HG03103 (cell line): Measurements from ENCODE around the gene MS4A1.
"Not testable (repeated sequence)": the region's sequence is repeated elsewhere in the genome, so short reads cannot be mapped to it uniquely, and the experiment has no call there.

ENCODE experiments used
- ATAC-seq: cut with Tn5 transposase; IDR thresholded peaks from one replicate; pipeline ENCODE4 v1.9.1; 2021; ENCODE audit warnings: low read depth; ENCODE audit not compliant: unreplicated experiment

Gene MS4A1

DNA sequence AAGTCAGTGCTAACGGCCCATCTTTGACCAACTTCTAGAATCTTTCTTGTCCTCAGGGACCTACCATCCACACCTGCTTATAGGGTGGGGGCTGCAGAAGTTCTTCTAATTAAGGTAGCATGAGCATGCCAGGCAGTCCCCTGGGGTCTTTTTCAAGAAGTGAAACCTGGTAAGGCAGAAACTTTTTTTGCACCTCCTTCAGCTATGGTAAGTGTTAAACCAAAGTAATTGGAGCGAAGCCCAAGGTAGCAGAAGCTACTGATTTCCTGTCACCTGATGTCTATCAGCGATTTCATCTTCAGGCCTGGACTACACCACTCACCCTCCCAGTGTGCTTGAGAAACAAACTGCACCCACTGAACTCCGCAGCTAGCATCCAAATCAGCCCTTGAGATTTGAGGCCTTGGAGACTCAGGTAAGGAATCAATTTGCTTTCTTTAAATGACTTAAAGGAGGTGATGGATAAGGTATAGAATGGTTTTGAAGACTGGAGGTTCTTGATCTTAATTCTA, at the start of gene MS4A1:
Gene MS4A1, plus strand, starts transcription at position 317 of the 512 bp plus-strand sequence. CDS start 6,528 bp downstream, outside the sequence.
- peak; percentile 80 for ATAC-seq

- no peak for ATAC-seq
Observed at GRCh38 chr11:60420015-60420414, 35.6 kb upstream of the MS4A1 start.

GRCh38 chr11:60422609-60423008, 33.0 kb upstream of the MS4A1 start:
- no peak for ATAC-seq

DNA sequence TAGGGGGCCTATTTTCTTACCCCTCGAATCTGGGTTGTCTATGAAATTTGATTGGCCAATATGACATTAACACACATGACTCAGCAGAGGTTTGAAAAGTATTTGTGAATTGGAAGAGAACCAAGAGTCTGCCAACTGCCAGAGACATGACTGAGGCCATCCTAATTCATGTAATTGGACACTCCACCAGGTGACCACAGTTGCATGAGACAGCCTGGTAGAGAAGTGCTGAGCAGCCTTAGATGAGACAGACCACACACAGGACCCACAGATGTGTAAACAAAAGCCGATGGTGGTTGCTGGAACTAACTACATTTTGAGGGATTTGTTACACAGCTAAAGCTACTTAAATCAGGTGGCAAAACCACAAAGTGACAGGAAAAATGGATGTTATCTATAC, 27.1 kb upstream of the MS4A1 start:
- no peak for ATAC-seq

GRCh38 chr11:60429272-60429671, 26.4 kb upstream of the MS4A1 start, which contains the start of gene MS4A5:
TSS of gene MS4A5 (plus strand) at chr11:60429572. CDS start at chr11:60429675, 103 bp downstream.
- ATAC-seq: no peak

DNA sequence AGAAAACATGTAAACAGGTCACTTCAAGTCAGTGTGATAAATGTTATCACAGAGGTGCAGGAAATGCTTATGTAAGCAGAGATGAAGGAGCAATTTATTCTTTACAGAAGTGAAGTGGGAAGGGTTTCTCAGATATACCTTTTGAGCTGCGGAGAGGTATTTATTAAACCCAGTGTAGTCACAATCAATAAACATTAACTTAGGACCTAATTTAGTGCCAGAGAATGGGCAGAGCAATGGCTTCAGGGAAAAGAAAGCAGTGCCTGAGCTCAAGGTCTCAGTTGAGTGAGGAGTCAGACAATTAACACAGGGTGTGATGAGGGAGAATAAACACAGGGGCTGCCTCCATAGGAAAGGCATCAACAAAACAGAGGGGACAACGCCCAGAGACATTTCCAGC, 24.4 kb upstream of the MS4A1 start:
- no peak for ATAC-seq

- no peak for ATAC-seq
Observed at GRCh38 chr11:60433401-60433800, 22.2 kb upstream of the MS4A1 start.

GRCh38 chr11:60447070-60447469, 8.6 kb upstream of the MS4A1 start:
- no peak for ATAC-seq

DNA sequence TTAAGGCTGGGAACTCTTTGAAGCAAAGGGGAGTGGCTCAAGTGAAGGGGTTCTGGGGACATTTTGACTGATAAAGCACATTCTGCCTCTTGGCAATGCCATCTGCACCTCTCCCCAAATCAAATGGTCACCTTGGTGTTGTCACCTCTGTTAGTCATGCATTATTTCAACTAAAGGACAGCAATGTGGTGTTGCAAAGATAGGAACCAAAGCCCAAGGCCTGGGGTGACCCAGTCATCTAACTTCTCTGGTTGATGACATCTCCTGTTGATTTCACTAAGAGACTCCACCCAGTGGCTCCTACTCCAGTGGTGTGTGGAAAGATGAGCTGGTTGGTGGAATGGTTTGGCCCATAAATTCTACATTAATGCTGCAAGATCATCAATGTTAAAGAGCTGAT, 7.8 kb upstream of the MS4A1 start:
- ATAC-seq: no peak

- ATAC-seq: not testable (repeated sequence)
Observed at GRCh38 chr11:60451185-60451584, 4.5 kb upstream of the MS4A1 start.

DNA sequence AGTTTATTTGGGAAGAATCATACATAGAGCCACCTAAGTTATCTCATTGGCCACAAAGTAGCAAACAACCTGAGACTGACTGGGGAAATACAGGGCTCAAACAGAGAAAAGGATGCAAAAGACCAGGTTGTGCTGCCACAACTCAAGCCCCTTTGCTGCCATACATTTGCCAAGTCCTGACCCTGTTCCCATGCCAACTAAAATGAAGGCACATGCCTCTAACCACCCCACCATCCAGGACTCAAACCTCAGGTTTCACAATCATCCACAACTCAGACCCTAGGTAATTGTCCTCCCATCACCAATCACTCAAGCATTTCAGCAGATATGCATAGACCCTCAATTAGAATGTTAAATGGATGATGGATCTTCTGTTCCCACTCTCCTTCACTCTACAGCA, 1.4 kb upstream of the MS4A1 start:
- no peak for ATAC-seq

DNA sequence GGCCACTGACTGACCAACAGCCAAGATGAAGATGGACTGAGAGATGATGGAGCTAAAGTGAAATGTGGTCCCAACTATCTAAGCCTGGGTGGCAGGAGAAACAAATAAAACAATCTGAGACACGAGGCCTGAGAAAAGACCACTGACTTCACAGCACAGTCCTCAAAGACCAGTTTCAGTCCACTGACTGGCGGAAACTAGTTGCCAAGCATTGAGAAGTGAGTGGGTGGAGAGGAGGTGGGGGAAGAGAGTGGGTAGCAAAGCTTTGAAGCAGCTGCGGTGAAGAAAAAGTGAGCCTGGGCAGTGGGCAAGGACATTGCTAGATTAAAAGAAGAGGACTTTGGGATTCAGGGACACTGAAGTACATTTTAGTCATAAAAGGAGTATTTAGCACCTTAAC, 1.9 kb downstream of the MS4A1 start:
- no peak for ATAC-seq

DNA sequence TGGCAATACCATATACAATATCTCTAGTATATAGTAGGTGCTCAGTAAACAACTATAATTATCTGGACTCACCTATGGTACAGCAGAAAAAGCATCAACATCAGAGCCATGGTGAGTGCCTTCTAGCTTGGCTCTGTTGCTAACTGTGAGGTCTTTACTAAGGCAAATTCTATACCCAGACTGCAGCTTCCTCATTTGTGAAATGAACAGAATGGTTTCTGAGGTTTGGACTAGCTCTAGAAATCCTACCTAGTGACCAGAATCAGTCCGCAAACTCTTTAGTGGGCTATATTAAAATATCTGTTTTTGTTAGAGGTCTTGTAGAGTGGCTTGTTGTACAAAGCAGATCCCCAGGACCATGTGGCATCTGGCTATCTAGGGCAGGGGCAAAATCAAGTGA, 3.7 kb downstream of the MS4A1 start:
- no peak for ATAC-seq

DNA sequence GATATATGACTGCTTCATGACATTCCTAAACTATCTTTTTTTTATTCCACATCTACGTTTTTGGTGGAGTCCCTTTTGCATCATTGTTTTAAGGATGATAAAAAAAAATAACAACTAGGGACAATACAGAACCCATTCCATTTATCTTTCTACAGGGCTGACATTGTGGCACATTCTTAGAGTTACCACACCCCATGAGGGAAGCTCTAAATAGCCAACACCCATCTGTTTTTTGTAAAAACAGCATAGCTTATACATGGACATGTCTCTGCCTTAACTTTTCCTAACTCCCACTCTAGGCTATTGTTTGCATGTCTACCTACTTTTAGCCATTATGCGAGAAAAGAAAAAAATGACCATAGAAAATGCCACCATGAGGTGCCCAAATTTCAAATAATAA, 13.2 kb downstream of the MS4A1 start:
- ATAC-seq: no peak

GRCh38 chr11:60469723-60470122, 14.1 kb downstream of the MS4A1 start:
- no peak for ATAC-seq

DNA sequence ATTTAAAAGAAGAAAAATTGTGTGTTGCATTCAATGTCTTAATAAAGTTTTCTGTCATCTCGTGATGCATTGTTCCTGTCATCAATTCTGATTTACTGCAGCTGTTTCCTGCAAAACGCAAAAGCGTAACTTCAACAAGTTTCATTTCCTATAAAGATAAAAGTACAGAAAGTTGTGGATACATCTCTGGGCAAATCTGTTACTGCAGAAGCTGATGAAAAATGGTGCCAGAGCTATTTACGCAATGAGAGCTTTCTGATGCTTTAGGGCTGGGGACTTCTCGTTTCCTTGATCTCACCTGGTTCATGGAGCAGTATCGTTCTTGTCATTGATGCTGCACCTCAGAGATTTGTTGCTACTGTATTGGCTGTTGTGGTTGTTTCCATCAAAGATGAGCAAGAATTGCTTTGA, 21.4 kb downstream of the MS4A1 start:
- ATAC-seq: no peak

GRCh38 chr11:60482361-60482760, 26.7 kb downstream of the MS4A1 start:
- no peak for ATAC-seq

DNA sequence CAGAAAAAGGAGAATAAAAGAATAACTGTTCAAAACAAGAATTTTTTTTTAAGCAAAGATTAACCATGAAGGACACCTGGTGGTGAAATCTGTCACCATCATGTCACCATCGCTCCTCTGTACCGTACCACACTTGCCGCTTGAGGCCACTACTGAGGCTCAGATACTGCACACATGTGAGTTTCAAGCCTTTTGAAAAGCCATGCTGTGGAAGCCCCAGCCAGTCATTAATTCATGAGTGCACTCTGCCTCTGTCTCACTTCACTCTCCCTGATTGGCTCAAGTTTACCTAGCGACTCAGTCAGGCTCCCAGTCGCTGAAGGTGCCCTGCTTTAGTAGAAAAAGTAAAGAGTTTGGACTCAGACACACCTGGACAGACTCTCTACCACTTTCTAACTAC, 30.3 kb downstream of the MS4A1 start:
- peak; percentile 96 for ATAC-seq

- ATAC-seq: no peak
Observed at GRCh38 chr11:60492488-60493009, 36.9 kb downstream of the MS4A1 start, which contains the start of gene MS4A12. TSS of gene MS4A12 (plus strand) at chr11:60492778. CDS start at chr11:60497319, 4,541 bp downstream.

DNA sequence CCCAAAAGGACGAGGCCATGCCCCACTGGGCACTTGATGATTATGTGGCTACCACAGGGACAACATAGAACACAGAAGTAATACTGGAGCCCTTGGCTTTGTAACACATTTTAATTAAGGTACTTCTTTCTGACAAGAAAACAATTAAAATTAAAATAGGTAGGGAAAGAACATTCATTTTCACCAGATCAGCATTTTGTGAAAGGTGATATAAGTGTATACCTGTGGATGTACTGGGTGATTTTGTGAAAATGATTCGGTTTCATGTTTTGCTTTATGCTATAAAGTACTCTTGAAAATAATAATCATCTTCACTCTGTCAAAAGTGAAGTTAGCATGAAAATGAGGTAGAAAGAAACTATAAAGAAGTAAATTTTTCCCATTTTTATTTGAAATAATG, 37.8 kb downstream of the MS4A1 start:
- no peak for ATAC-seq

- no peak for ATAC-seq
Observed at GRCh38 chr11:60498399-60498798, 42.8 kb downstream of the MS4A1 start.

DNA sequence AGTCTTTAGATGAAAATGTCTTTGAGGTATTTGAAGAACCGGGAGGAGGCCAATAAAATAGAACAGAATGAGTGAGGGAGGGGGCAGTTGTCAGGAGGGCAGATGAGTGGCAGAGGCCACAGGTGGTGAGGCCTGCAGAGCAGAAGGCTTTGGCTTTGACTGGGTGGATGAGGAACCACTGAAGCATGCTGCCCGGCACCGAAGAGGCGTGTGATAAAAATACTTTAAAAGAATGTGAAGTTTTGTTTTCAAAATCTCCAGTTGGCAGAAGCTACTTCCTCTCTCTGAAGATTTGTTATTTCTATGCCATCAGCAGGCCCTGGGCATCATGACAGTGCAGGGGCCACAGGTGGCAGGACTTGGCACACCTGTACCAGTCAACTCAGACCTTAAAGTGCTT, 43.2 kb downstream of the MS4A1 start:
- ATAC-seq: no peak
